ENCODE measurements around the gene KRTAP4-5. TPM values are rescaled to one million over a fixed set of nuclear protein-coding genes. Genes with fewer than 3 reads are reported as not detected.
"Not testable (repeated sequence)": the region's sequence is repeated elsewhere in the genome, so short reads cannot be mapped to it uniquely, and the experiment has no call there.

The KRTAP4-5 gene
- total RNA-seq, 1 donor from 2014 or later, result not detected

DNA sequence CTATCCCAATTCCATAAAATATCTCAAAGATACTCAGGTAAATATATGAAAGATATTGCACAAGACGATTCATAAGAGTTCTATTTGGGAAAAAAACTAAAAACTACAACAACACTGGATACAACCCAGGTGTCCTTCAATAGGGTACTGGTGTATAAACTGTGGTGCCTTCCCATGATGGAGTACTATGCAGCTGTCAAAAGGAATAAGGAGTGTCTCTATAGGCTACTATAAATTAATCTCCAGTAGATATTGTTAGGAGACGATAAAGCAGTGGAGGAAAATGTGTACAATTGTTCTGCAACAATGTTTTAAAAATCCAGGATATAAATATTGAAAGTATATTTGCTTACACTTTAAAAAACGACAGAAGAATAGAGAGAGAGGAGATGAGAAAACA is 23.2 kb downstream of the KRTAP4-5 start:
- DNase-seq (ENCODE audit: extremely low spot score in 2 of 2), result no peak
- H3K36me3 ChIP-seq, result no peaks in the 10 kb centered on the region
- H3K9me3 ChIP-seq, result no peaks in the 10 kb centered on the region
- H3K4me1 ChIP-seq, result no peaks in the 10 kb centered on the region
- no peaks in the 10 kb centered on the region for H3K27me3 ChIP-seq
- intact Hi-C loops (cut with DNase I), result no loop called here
- no peak overlapping the region for H3K4me3 ChIP-seq
- TF ChIP-seq, protein P1, sequence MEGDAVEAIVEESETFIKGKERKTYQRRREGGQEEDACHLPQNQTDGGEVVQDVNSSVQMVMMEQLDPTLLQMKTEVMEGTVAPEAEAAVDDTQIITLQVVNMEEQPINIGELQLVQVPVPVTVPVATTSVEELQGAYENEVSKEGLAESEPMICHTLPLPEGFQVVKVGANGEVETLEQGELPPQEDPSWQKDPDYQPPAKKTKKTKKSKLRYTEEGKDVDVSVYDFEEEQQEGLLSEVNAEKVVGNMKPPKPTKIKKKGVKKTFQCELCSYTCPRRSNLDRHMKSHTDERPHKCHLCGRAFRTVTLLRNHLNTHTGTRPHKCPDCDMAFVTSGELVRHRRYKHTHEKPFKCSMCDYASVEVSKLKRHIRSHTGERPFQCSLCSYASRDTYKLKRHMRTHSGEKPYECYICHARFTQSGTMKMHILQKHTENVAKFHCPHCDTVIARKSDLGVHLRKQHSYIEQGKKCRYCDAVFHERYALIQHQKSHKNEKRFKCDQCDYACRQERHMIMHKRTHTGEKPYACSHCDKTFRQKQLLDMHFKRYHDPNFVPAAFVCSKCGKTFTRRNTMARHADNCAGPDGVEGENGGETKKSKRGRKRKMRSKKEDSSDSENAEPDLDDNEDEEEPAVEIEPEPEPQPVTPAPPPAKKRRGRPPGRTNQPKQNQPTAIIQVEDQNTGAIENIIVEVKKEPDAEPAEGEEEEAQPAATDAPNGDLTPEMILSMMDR (IDR thresholded peaks at IDR 0.05), result no peak
- TF ChIP-seq POLR2AphosphoS5 (IDR thresholded peaks at IDR 0.05; ENCODE audit: insufficient read depth in 1 of 2, low read depth in 1 of 2) (no peak), POLR2A (IDR thresholded peaks at IDR 0.05) (no peak)
- H3K27ac ChIP-seq, result no peak overlapping the region

- intact Hi-C loops (cut with DNase I), result no loop called here
- TF ChIP-seq POLR2AphosphoS5 (IDR thresholded peaks at IDR 0.05; ENCODE audit: insufficient read depth in 1 of 2, low read depth in 1 of 2), result no peak
- TF ChIP-seq POLR2A (IDR thresholded peaks at IDR 0.05), result no peak
- TF ChIP-seq, protein P1 (IDR thresholded peaks at IDR 0.05), result no peak
- H3K27ac ChIP-seq, result no peak overlapping the region
- H3K36me3 ChIP-seq, result no peaks in the 10 kb centered on the region
- no peaks in the 10 kb centered on the region for H3K27me3 ChIP-seq
- H3K4me1 ChIP-seq, result no peaks in the 10 kb centered on the region
- no peak overlapping the region for H3K4me3 ChIP-seq
- no peak for DNase-seq (ENCODE audit: extremely low spot score in 2 of 2)
- no peaks in the 10 kb centered on the region for H3K9me3 ChIP-seq
These were observed 24.6 kb downstream of the KRTAP4-5 start for GRCh38 chr17:41125064-41125463.

DNA sequence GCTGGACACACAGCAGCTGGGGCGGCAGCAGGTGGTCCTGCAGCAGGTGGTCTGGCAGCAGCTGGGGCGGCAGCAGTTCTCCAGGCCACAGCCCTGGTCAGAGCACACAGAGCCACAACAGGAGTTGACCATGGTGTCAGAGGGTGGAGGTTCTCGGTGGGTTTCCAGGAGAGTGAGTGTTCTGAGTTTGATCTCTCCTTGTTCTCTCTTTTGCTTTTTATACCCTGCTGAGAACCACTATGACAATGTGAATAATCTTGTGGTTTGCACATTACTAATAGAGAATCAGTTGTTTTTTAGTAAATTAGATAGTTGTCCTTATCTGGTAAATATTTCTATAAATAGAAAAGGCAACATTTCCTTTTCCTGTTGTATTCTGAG is 25.6 kb downstream of the KRTAP4-5 start, which contains the start of gene KRTAP4-12:
Gene KRTAP4-12, minus strand, starts transcription at position 192 of the 381 bp plus-strand sequence. Its CDS starts 60 bp downstream, at position 132.
- DNase-seq (ENCODE audit: extremely low spot score in 2 of 2); intact Hi-C loops (cut with DNase I); H3K4me3 ChIP-seq: not testable (repeated sequence)

DNA sequence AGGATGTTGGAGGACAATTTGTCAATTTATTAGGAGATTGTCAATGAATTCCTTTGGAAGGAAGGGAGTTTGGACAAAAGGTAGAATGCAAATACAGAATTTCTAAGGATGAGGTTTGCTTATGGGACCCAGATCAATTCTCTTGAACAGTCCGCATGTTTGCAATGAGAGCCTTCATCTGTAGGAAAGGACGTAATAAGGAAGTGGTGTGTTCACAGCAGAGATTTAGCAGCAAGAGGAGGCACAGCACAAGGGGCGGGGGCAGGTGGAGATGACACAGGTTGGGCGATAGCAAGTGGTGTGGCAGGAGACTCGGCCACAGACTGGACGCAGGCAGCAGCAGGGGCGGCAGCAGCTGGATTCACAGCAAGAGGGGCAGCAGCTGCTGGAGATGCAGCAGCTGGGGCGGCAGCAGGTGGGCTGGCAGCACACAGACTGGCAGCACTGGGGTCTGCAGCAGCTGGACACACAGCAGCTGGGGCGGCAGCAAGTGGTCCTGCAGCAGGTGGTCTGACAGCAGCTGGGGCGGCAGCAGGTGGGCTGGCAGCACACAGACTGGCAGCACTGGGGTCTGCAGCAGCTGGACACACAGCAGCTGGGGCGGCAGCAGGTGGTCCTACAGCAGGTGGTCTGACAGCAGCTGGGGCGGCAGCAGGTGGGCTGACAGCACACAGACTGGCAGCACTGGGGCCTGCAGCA is 26.2 kb downstream of the KRTAP4-5 start:
- H3K4me1 ChIP-seq; intact Hi-C loops (cut with DNase I); H3K9me3 ChIP-seq: not testable (repeated sequence)

More for the DNA sequence above, 25.6 kb downstream of the KRTAP4-5 start, which contains the start of gene KRTAP4-12:
- H3K9me3 ChIP-seq, H3K27ac ChIP-seq, H3K4me1 ChIP-seq, H3K36me3 ChIP-seq, H3K27me3 ChIP-seq: not testable (repeated sequence)

GRCh38 chr17:41121742-41122141 is 27.9 kb downstream of the KRTAP4-5 start:
- Histone ChIP-seq H3K36me3 (no peaks in the 10 kb centered on the region), H3K4me3 (no peak overlapping the region), H3K27ac (no peak overlapping the region), H3K27me3 (no peaks in the 10 kb centered on the region), H3K9me3 (no peaks in the 10 kb centered on the region), H3K4me1 (no peaks in the 10 kb centered on the region)
- no peak for DNase-seq (ENCODE audit: extremely low spot score in 2 of 2)
- TF ChIP-seq, protein P1 (IDR thresholded peaks at IDR 0.05), result no peak
- TF ChIP-seq POLR2A (IDR thresholded peaks at IDR 0.05) (no peak), POLR2AphosphoS5 (IDR thresholded peaks at IDR 0.05; ENCODE audit: insufficient read depth in 1 of 2, low read depth in 1 of 2) (no peak)
- intact Hi-C loops (cut with DNase I), result no loop called here

More for the DNA sequence above, 26.2 kb downstream of the KRTAP4-5 start:
- not testable (repeated sequence) for H3K36me3 ChIP-seq; H3K27me3 ChIP-seq; H3K4me3 ChIP-seq; DNase-seq (ENCODE audit: extremely low spot score in 2 of 2); H3K27ac ChIP-seq

DNA sequence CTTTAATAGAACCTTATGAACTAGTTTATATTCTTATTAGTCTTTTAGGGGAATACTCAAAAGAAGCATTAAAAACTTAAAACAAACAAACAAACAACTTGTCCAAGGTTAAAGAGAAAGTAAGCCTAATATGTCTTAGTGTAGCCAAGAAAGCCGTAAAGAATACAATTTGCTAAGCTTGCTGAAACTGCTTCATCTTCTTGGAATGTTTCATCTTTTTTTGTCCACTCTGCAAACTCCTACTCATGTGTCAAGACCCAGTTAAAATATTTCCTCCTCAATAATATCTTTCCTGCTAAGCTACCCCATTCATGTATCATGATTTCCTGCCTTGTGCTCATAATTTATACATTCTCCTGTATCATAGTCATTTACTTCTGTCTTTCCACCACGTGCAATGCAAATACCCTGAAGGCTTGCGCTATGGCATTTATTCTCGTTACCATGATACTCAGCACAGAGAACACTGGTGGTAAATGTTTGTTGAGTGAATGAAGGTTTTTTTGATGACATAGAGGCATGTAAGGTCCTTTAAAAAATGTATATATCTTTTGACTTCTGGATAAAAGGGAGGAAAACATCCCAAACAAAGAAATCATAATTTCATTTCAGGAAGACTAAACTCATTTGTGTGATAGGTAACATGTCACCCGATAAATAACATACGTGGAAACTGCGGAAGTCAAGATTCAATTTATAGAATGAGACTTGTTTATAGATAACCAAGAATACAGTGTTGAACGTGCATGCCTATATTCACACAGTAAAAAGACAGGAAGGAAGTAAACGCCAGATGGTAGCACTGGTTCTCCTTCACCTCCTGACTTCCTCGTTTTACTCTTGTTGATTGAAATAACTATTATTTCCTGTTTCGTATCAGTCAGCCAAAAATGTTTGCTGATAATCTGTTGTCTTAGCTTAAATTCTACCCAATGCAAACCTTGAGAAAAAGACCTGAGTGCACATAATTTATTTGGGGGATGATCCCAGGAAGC is 29.6 kb downstream of the KRTAP4-5 start:
- H3K27ac ChIP-seq; H3K27me3 ChIP-seq; DNase-seq (ENCODE audit: extremely low spot score in 2 of 2); H3K4me1 ChIP-seq; H3K36me3 ChIP-seq; intact Hi-C loops (cut with DNase I); H3K4me3 ChIP-seq; H3K9me3 ChIP-seq: not testable (repeated sequence)
